NCI-H146 (cell line): ENCODE data around the gene PGK1.
"Not testable (repeated sequence)": the region's sequence is repeated elsewhere in the genome, so short reads cannot be mapped to it uniquely, and the experiment has no call there.

ENCODE experiments used
- DNase-seq: peaks from one replicate; lab custom pipeline; 2025; lab: John Stamatoyannopoulos, UW

The PGK1 gene

DNA sequence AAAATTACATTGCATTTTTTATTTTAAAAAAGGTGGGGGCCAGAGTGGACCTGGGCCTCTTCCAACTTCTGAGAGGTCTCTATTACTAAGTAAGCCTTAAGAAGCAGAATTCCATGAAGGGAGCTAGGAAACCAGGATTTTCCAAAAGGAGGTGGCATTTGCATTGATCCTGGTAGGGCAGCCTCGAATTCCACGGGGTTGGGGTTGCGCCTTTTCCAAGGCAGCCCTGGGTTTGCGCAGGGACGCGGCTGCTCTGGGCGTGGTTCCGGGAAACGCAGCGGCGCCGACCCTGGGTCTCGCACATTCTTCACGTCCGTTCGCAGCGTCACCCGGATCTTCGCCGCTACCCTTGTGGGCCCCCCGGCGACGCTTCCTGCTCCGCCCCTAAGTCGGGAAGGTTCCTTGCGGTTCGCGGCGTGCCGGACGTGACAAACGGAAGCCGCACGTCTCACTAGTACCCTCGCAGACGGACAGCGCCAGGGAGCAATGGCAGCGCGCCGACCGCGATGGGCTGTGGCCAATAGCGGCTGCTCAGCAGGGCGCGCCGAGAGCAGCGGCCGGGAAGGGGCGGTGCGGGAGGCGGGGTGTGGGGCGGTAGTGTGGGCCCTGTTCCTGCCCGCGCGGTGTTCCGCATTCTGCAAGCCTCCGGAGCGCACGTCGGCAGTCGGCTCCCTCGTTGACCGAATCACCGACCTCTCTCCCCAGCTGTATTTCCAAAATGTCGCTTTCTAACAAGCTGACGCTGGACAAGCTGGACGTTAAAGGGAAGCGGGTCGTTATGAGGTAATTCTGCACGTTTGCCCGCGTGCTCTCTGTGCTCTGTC, at the start of gene PGK1:
PGK1 (plus strand) TSS at position 626 of the 824 bp plus-strand sequence; CDS start at position 719, 93 bp downstream.
- peak; percentile 97 for DNase-seq

DNA sequence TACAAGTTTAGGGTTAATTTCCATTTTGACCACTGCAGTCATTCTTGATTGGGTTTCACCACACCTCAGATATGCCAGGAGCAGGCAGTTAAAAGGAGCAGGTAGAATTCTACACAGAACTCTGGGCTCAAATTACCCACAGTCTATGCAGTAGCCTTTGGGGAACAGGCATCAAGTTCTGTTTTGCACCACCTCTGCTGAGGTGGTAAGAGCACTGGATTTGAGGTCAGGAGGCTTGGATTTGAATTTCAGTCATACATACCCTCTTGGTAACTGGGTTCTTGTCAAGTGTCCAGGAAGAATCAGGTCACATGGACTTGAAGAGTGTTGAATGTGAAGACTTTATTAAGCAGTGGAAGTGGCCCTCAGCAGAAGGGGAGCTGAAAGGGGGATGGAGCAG, 40.4 kb upstream of the PGK1 start:
- DNase-seq: no peak

DNA sequence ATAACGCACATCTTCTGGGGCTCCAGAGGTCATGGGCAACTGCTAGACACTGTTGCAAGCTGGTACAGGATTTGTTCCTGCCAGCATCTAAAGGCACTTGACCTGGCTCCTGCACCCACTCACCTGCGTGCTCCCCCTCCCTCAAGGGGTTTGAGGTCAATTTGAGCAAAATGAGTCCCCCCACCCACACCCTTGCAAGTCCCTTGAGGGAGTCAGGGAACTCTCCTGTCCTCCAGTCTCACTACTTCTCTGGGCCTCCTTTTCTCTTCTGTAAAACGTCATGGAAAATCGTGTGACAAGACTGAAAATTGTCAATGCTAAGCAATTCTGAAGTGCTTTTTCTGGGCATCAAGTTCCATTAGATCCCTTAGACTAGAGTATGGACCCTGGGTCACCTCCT, 39.9 kb upstream of the PGK1 start:
- DNase-seq: no peak

DNA sequence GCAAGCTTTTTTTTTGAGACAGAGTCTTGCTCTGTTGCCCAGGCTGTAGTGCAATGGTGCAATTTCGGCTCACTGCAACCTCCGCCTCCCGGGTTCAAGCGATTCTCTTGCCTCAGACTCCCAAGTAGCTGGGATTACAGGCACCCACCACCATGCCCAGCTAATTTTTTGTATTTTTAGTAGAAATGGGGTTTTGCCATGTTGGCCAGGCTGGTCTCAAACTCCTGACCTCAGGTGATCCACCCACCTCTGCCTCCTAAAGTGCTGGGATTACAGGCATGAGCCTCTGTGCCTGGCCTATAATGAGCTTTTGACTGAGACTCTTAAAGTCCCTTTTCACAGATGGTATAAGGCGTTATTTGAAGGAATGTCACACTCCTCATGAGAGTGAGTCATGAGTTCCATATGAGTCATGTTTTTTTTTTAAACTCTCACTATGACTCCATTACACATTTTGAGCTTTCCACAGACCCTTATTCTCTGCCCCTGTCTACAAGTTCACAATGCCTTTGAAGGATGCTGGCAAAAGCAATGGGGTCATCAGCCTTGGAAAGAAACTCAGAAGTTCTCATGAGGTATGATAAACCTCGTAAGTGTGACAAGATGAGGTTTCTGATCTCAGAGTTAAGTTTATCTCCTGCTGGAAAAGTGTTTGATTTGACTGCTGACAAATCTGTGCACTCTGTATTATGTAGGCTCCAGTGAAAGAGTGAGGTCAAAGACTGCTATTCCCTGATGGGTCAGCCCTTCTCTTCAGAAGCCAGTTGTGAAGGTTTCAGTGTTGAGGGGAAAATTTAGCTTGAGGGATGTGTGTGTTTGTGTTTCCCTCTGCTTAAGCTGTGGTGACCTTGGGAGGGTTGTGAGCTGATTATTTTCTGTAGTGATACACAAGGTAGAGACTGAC, 39.1 kb upstream of the PGK1 start:
- DNase-seq: not testable (repeated sequence)

DNA sequence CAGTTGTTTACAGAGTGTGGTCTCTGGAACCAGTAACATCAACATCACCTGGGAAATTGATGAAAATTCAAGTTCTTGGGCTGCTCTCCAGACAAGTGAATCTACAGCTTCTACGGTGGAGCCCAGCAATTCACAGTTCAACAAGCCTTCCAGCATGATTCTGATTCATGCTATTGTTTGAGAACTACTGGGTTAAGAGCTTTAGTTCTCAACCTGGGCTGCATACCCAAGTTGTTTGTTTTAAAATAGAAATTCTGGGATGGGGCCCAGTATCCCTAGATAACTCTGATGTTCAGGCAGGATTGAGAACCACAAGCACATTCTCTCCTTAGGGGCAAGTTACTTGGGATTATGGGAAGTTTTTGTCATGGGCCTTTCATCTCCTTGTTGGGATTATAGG, 37.9 kb upstream of the PGK1 start:
- no peak for DNase-seq

DNA sequence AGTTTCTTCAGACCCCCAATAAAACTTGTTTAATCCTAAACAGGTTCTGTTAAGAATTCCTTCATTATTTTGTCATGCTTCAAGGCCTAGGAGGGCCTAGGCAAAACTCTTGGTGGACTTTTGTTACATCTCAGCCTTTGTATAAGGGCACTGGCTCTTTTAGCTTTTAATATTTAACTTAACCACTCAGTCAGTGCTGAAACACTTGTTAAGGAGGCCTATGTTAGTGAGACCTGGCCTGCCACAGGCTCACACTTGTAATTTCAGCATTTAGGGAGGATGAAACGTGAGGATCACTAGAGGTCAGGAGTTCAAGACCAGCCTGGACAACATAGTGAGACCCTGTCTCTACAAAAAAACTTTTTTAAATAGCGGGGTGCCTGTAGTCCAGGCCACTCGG, 32.7 kb upstream of the PGK1 start:
- DNase-seq: no peak

DNA sequence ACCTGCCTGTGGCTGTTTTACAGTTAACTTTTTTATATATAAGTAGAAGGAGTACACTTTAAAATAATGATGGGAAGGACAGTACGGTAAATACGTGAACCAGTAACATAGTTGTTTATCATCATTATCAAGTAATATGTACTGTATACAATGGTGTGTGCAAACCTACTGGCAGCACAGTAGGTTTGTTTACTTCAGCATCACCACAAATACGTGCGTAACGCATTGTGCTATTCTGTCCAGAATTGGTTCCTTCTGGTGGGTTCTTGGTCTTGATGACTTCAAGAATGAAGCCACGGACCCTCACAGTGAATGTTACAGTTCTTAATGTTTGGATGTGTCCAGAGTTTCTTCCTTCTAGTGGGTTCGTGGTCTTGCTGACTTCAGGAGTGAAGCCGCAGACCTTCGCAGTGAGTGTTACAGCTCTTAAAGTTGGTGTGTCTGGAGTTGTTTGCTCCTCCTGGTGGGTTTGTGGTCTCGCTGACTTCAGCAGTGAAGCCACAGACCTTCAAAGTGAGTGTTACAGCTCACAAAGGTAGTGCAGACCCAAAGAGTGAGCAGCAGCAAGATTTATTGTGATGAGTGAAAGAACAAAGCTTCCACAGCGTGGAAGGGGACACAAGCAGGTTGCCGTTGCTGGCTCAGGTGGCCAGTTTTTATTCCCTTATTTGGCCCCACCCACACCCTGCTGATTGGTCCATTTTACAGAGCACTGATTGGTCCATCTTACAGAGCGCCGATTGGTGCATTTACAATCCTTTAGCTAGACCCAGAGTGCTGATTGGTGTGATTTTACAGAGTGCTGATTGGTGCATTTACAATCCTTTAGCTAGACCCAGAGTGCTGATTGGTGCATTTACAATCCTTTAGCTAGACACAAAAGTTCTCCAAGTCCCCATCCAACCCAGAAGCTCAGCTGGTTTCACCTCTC, 30.6 kb upstream of the PGK1 start:
- DNase-seq: not testable (repeated sequence)

DNA sequence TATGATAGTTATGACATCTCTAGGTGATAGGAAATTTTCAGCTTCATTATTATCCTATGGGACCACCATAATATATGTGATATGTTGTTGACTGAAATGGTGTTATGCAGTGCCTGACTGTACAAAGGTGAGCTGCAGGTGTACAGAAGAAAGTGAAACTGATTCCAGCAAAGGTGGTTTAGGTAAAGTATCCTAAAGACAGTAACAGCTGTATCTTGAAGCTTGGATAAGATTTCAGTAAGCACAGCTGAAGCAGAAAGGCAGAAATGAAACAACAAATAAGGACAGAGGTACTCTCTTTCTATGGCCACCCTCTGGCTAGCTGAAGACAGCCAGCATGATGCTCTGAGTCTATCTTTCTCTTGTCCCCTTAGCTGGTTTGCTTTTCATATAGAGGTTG, 30.0 kb upstream of the PGK1 start:
- DNase-seq: no peak

DNA sequence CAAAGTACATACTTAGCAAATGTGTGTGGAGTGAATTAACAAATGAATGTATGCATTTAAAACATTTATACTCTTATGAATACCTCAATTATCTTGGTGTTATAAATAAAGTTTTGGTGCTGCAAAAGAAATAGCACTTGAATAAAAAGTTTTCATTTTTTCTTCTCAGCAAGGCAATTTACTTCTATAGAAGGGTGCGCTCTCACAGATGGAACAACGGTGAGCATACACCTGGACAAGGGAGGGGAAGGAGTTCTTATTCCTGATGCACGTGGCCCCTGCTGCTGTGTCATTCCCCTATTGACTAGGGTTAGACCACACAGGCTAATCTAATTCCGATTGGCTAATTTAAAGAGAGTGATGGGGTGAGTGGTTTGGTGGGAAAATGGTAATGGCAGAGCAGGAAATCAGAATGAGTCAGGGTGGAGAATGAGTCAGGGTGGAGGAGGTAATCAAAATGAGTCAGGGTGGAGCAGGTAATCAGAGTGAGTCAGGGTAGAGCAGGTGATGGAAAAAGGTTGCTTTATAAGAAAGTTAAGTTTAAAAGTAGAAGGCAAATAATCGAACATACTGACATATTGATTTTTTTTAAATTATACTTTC, 28.2 kb upstream of the PGK1 start:
- no peak for DNase-seq

DNA sequence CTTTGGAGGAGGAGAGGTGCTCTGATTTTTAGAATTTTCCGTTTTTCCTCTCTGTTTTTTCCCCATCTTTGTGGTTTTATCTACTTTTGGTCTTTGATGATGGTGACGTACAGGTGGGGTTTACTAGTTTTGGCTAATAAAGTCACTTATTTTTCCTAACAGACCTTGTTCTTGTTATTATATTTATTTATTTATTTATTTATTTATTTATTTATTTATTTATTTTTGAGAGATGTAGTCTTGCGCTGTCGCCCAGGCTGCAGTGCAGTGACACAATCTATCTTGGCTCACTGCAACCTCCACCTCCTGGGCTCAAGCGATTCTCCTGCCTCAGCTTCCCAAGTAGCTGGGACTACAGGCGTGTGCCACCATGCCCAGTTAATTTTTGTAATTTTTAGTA, 22.6 kb upstream of the PGK1 start:
- not testable (repeated sequence) for DNase-seq

DNA sequence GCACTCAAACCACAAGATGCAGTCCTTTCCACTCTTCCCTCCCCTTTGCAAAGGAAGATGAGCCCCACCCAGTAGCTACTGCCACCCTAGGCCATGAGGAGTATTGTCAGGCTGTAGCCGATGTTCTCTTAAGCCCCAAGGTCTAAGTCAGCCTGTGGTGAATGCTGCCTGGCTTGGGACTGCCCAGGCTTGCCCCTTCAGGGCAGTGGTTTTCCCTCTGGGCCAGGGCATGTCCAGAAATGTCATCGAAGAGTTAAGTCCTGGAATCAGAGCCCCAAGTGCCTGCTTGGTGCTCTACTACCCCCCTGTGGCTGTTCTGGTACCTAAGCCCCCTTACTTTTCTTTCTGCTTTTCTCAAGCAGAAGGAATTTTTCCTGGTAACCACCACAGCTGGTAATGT, 11.8 kb upstream of the PGK1 start:
- DNase-seq: no peak

DNA sequence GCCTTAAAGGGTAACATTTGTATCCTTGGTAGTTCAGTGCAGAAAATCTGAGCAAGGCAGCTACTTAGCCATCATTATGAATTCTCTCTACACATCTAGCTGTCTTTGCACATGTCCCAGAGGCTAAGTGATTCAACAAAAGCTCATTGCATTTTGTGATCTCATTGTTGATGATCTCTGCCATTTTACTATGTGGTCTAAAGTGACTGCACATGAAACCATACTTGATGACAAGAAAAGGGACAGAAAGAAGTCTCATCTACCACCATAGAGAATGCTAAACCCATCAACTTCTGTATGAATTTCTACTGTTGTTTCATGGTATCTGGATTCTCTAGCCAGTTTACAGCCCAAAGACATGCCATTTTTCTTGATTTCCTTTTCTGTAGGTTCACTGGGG, 5.9 kb upstream of the PGK1 start:
- DNase-seq: no peak

DNA sequence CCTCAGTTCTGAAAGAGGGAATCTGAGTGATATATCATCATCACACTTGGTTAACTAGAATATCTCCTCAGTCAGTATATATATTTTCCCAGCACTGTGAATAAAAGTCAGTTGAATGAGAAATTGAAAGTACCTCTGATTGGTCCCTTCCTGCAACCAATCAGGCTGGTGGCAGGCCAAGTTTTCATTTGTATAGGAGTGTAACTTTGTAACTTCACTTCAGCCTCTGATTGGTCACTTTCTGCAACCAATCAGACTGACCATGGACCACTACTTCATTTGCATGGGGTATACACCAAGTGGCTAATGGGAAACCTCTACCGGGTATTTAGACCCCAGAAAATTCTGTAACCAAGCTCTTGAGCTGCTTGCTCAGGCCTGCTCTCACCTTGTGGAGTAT, 2.0 kb upstream of the PGK1 start:
- no peak for DNase-seq

DNA sequence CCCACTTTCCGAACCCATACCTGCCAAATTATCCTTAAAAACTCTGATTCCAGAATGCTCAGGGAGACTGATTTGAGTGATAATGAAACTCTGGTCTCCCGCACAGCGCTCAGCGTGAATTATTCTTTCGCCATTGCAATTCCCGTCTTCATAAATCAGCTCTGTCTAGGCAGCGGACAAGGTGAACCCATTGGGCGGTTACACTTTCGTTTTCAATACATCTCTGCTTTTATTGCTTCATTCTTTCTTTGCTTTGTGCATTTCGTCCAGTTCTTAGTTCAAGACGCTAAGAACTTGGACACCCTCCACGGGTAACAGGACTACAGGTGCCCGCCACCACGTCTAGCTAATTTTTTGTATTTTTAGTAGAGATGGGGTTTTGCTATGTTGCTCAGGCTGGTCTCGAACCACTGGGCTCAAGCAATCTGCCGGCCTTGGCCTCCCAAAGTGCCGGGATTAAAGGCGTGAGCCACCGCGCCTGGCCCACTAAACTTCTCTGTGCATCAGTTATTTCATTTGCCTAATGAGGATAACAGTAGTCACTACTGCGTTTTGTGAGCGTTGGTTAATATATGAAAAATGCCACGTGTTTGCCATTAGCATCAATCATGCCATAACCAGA, 936 bp upstream of the PGK1 start:
- DNase-seq: no peak

DNA sequence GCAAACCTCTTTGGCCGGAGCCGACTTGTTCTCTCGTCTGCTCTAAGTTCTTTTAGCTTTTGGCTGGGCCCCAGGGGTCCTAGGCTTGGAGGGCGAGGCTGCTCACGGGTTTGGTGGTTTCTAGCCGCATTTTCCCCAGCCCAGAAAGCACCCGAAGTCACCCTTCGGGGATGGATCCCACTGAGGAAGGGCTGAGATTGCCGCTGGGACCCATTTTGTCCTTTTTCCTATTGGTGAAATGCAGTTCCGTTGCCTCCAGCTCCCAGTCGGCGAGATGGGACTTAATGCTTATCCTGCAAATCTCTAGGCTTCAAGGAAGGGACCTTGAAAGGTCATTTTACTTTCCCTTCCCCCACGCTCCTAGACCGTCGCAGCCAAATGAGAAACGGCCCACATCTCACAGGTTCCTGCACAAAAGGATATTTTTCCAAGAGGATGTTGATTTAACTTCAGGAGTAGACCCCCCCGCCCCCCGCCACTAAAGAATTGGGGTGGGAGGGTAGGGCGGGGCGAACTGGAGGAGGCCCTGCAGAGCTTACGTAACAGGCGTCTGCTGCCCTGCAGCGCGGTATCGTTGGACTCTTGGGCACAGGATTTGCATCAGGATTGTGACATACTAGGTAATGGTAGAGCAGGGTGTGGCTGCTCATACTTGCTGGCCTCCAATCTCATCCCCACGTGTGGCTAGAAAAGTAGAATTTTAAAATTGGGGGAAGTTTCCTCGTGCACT, 564 bp downstream of the PGK1 start:
- peak; percentile 51 for DNase-seq

DNA sequence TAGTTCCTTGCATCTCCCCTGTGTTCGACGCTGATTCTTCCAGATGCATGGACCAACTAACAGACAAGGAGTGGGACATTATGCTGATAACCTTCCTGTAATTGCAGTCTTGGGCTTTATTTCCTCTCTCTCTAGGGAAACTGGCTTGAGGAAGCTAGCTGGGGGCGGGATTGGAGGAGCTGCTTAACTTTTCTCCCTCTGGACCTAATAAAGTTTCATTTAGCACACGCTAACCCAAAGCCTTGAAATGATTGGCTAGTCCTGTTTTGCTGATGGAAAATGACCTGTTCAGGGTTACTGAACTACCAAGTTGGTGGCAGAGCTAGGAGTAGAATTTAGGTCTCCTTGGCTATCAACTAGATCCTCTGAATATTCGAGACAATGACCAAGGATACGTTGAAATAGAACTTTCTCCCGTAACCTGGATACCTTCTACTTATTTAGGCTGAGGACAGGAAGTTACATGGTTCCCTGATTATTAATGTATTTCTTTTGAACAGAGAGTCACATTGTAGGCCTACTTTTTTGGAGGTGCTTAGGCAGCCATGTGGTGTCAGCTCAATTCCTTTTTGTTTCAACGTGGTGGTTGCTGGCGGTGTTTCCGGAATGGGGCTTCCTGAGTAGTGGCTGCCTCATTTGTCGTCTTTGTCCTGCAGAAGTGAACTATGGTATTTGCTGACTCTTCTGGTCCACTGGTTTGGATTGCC, 2.0 kb downstream of the PGK1 start:
- DNase-seq: no peak

DNA sequence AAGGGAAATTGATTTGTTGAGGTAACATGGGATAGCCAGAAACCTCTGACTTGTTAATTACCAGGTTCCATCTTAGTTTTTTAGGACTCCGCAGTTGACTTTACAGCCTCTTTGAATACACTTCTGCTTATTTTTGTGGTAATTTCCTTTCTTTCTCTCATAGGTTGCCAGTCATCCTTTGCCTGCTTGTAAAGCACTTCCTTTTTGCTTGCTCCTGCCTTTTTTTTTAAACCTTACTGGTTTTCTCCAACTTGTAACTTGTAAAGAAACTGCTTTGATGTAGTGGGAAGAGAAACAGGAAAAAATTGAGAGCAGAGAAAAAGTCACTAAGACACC, 2.6 kb downstream of the PGK1 start:
- DNase-seq: no peak

DNA sequence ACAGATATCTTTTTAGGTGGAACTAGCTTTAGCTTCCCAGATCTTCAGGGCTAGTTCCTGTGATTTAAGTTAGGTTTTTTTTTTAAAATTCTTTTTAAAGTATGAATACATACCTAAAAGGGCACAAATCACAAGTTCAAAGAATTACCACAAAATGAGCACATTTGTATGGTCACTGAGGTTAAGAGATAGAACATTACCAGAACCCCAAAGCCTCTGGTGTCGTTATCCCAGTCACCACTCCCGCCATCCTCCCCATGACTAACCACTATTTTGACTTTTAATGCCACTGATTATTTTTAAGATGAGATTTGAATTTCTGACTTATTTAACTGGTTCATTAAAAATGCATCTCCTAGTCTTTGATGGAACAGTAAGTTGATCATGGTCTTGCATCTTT, 5.4 kb downstream of the PGK1 start:
- no peak for DNase-seq

DNA sequence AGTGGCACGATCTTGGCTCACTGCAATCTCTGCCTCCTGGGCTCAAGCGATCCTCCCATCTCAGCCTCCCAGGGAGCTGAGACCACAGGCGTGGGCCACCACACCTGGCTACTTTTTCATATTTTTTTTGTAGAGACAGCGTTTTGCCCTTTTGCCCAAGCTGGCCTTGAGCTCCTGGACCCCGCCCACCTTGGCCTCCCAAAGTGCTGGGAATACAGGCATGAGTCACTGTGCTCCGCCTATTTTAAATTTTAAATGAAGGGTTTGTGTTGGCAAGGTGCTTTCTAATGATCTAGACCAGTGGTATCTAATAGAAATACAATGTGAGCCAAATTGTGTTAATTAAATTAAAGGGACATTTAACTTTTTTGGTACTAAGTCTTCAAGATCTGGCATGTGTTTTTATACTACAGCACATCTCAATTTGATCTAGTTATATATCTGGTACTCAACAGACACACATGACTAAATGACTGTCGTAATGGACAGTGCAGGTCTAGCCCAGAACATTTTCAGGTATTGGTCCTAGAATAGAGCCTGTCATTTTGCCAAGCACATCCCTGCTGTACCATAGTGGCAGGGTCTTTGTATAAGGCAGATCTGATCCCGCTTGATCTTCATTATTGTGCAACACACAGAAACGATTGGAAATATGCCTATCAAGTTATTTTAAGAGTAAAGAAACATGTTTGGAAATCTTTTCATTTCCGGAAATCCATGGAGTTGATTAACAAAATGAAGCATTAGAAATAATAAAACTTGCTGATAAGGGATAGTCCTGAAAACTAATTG, 7.3 kb downstream of the PGK1 start:
- no peak for DNase-seq
